HepG2 (cell line): ENCODE measurements around the gene PGS1. TPM values are rescaled to one million over a fixed set of nuclear protein-coding genes. Genes with fewer than 3 reads are reported as not detected.
A peak's percentile ranks its signal among the peaks of the same experiment; 100 is the strongest.

Experiments used
- FOXA3 ChIP-seq: IDR thresholded peaks from 2 replicates; pipeline ENCODE4 v1.6.1; 2016; ENCODE audit warnings: missing genetic modification reagents, missing compliant biosample characterization
- GFI1 ChIP-seq: sonication (generic); formaldehyde crosslinking; IDR thresholded peaks from 2 replicates; pipeline ENCODE4 v1.5.0; 2020; ENCODE audit warnings: missing genetic modification reagents, mild to moderate bottlenecking, borderline replicate concordance
- HOMEZ ChIP-seq: IDR thresholded peaks from 2 replicates; pipeline ENCODE4 v1.6.1; 2016; ENCODE audit warnings: low read depth
- KDM4B ChIP-seq: sonication (generic); formaldehyde crosslinking; IDR thresholded peaks from 2 replicates; pipeline ENCODE4 v1.4.0; 2020; ENCODE audit warnings: missing genetic modification reagents
- MTF2 ChIP-seq: sonication (generic); formaldehyde crosslinking; IDR thresholded peaks from 2 replicates; pipeline ENCODE4 v1.5.0; 2020; ENCODE audit warnings: missing genetic modification reagents, borderline replicate concordance
- NBN ChIP-seq: fragments of 450-650 bp; conservative IDR thresholded peaks from 2 replicates; pipeline ENCODE4 v1.6.1; 2017
- PRMT3 ChIP-seq: sonication (generic); formaldehyde crosslinking; IDR thresholded peaks from 2 replicates; pipeline ENCODE4 v1.8.1; 2022; ENCODE audit warnings: low read depth, mild to moderate bottlenecking, moderate library complexity, missing genetic modification reagents, borderline replicate concordance
- RERE ChIP-seq: IDR thresholded peaks from 2 replicates; pipeline ENCODE4 v1.6.1; 2016; ENCODE audit warnings: low read depth, missing genetic modification reagents, missing compliant biosample characterization
- ZGPAT ChIP-seq: IDR thresholded peaks from 2 replicates; pipeline ENCODE4 v1.6.1; 2016; ENCODE audit warnings: mild to moderate bottlenecking
- ZNF281 ChIP-seq: sonication (generic); formaldehyde crosslinking; IDR thresholded peaks from 2 replicates; pipeline ENCODE4 v1.4.0; 2020; ENCODE audit warnings: missing genetic modification reagents, borderline replicate concordance
- ZNF446 ChIP-seq: sonication (generic); formaldehyde crosslinking; IDR thresholded peaks from 2 replicates; pipeline ENCODE4 v1.5.0; 2020; ENCODE audit warnings: mild to moderate bottlenecking, missing genetic modification reagents
- ZNF598 ChIP-seq: sonication (generic); formaldehyde crosslinking; IDR thresholded peaks from 2 replicates; pipeline ENCODE4 v1.5.1; 2020; ENCODE audit warnings: mild to moderate bottlenecking, missing genetic modification reagents, borderline replicate concordance
- ZXDC ChIP-seq: sonication (generic); formaldehyde crosslinking; IDR thresholded peaks from 2 replicates; pipeline ENCODE4 v1.5.0; 2020; ENCODE audit warnings: mild to moderate bottlenecking, missing genetic modification reagents
- polyA plus RNA-seq, 8 experiments: library from polyadenylated mRNA; depleted of rRNA in 3 of 8; stranded (reverse) in 7 of 8; unstranded in 1 of 8; fragments of >200 nt; fragmentation: Illumina TruSeq in 4 of 8; extraction: Trizol in 4 of 8; gene quantifications; 2 replicates each; pipeline versions ENCODE4 v1.2.1 to v1.2.3, GENCODE V29; 2011 to 2016; ENCODE audit warnings: low read depth in 4 of 8, missing spikeins in 1 of 8, mixed read lengths in 1 of 8; ENCODE audit not compliant: insufficient read depth in 1 of 8
- total RNA-seq, 5 experiments: library from RNA; depleted of rRNA; stranded (reverse); fragments of >200 nt; fragmentation: Illumina TruSeq; extraction: Trizol; gene quantifications; 2 replicates each; pipeline ENCODE4 v1.2.3, GENCODE V29; 2016; ENCODE audit warnings: low read depth in 1 of 5

The PGS1 gene
- total and polyA plus RNA-seq, 2 of the 13 experiments (the other 11 are each of a cell fraction or from before 2014, with no cell fraction given), result 25.9 to 31.5 TPM

- TF ChIP-seq HOMEZ (CRISPR knock-in tag), result peak; percentile 38; the same call in 1 of the 2 replicates
- peak; percentile 36; the same call in 1 of the 2 replicates for TF ChIP-seq KDM4B
- peak; percentile 54; the same call in 1 of the 2 replicates for TF ChIP-seq ZXDC
- no peak for TF ChIP-seq ZNF598 (CRISPR knock-in tag)
- peak; percentile 51; the same call in 1 of the 2 replicates for TF ChIP-seq RERE (CRISPR knock-in tag)
- TF ChIP-seq FOXA3, result peak; percentile 71
- TF ChIP-seq NBN, result no peak
- TF ChIP-seq PRMT3 (CRISPR knock-in tag), result no peak
- TF ChIP-seq MTF2 (CRISPR knock-in tag), result no peak
- TF ChIP-seq ZGPAT (CRISPR knock-in tag), result peak; percentile 52; the same call in 1 of the 2 replicates
- TF ChIP-seq ZNF446 (CRISPR knock-in tag), result no peak
- TF ChIP-seq GFI1, result 0 out of 2 replicates have a peak, but pooled peaks have one; percentile 56
- 0 out of 2 replicates have a peak, but pooled peaks have one; percentile 16 for TF ChIP-seq ZNF281
Observed at GRCh38 chr17:78375401-78376151, 2.9 kb upstream of the PGS1 start (continued).
